HepG2 (cell line): Measurements from ENCODE around the gene PAMR1. TPM values are rescaled to one million over a fixed set of nuclear protein-coding genes. Genes with fewer than 3 reads are reported as not detected.

Experiments used
- PRDM10 ChIP-seq: sonication (generic); formaldehyde crosslinking; IDR thresholded peaks from 2 replicates; pipeline ENCODE4 v1.4.0; 2020; ENCODE audit warnings: low read depth, missing genetic modification reagents
- RNF2 ChIP-seq: fragments of 450-650 bp; conservative IDR thresholded peaks from 2 replicates; pipeline ENCODE4 v1.6.1; 2016; ENCODE audit warnings: low read depth
- SOX5 ChIP-seq: IDR thresholded peaks from 2 replicates; pipeline ENCODE4 v1.6.1; 2016; ENCODE audit warnings: borderline replicate concordance
- SP2 ChIP-seq: sonication (generic); formaldehyde crosslinking; IDR thresholded peaks from 2 replicates; pipeline ENCODE4 v1.5.1; 2020; ENCODE audit warnings: mild to moderate bottlenecking, missing genetic modification reagents
- ZNF256 ChIP-seq: sonication (generic); formaldehyde crosslinking; conservative IDR thresholded peaks from 2 replicates; pipeline ENCODE4 v1.4.0; 2020; ENCODE audit warnings: missing genetic modification reagents
- ZNF687 ChIP-seq: sonication (generic); formaldehyde crosslinking; IDR thresholded peaks from 2 replicates; pipeline ENCODE4 v1.5.1; 2020; ENCODE audit warnings: mild to moderate bottlenecking, missing genetic modification reagents, moderate library complexity
- polyA plus RNA-seq, 8 experiments: library from polyadenylated mRNA; depleted of rRNA in 3 of 8; stranded (reverse) in 7 of 8; unstranded in 1 of 8; fragments of >200 nt; fragmentation: Illumina TruSeq in 4 of 8; extraction: Trizol in 4 of 8; gene quantifications; 2 replicates each; pipeline versions ENCODE4 v1.2.1 to v1.2.3, GENCODE V29; 2011 to 2016; ENCODE audit warnings: low read depth in 4 of 8, missing spikeins in 1 of 8, mixed read lengths in 1 of 8; ENCODE audit not compliant: insufficient read depth in 1 of 8
- total RNA-seq, 5 experiments: library from RNA; depleted of rRNA; stranded (reverse); fragments of >200 nt; fragmentation: Illumina TruSeq; extraction: Trizol; gene quantifications; 2 replicates each; pipeline ENCODE4 v1.2.3, GENCODE V29; 2016; ENCODE audit warnings: low read depth in 1 of 5
- TF ChIP-seq, protein P1 (sequence below): sonication (generic); formaldehyde crosslinking; IDR thresholded peaks from 2 replicates; pipeline ENCODE4 v1.5.1; 2020; ENCODE audit warnings: missing genetic modification reagents, mild to moderate bottlenecking, borderline replicate concordance
- TF ChIP-seq, protein P2 (sequence below): sonication (generic); formaldehyde crosslinking; IDR thresholded peaks from 2 replicates; pipeline ENCODE4 v1.8.0; 2022; ENCODE audit warnings: low read depth, missing genetic modification reagents
- TF ChIP-seq, protein P3 (sequence below): sonication (generic); formaldehyde crosslinking; IDR thresholded peaks from 2 replicates; pipeline ENCODE4 v1.4.0; 2020; ENCODE audit warnings: missing genetic modification reagents
- TF ChIP-seq, protein P4 (sequence below): sonication (generic); formaldehyde crosslinking; conservative IDR thresholded peaks from 2 replicates; pipeline ENCODE4 v1.5.0; 2020; ENCODE audit warnings: missing genetic modification reagents

PAMR1 gene
- total and polyA plus RNA-seq, 2 of the 13 experiments (the other 11 are each of a cell fraction or from before 2014, with no cell fraction given) = not detected

- TF ChIP-seq ZNF687 (CRISPR knock-in tag) (no peak), PRDM10 (no peak), SOX5 (CRISPR knock-in tag) (peak; percentile 77; the same call in 1 of the 2 replicates), RNF2 (no peak), SP2 (CRISPR knock-in tag) (no peak), ZNF256 (CRISPR knock-in tag) (no peak)
- TF ChIP-seq, protein P1, sequence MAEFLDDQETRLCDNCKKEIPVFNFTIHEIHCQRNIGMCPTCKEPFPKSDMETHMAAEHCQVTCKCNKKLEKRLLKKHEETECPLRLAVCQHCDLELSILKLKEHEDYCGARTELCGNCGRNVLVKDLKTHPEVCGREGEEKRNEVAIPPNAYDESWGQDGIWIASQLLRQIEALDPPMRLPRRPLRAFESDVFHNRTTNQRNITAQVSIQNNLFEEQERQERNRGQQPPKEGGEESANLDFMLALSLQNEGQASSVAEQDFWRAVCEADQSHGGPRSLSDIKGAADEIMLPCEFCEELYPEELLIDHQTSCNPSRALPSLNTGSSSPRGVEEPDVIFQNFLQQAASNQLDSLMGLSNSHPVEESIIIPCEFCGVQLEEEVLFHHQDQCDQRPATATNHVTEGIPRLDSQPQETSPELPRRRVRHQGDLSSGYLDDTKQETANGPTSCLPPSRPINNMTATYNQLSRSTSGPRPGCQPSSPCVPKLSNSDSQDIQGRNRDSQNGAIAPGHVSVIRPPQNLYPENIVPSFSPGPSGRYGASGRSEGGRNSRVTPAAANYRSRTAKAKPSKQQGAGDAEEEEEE (CRISPR knock-in tag) = no peak
- TF ChIP-seq, protein P2, sequence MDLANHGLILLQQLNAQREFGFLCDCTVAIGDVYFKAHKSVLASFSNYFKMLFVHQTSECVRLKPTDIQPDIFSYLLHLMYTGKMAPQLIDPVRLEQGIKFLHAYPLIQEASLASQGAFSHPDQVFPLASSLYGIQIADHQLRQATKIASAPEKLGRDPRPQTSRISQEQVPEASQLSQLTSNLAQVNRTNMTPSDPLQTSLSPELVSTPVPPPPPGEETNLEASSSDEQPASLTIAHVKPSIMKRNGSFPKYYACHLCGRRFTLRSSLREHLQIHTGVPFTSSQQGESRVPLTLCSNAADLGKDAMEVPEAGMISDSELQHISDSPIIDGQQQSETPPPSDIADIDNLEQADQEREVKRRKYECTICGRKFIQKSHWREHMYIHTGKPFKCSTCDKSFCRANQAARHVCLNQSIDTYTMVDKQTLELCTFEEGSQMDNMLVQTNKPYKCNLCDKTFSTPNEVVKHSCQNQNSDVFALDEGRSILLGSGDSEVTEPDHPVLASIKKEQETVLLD (CRISPR knock-in tag) = no peak
- TF ChIP-seq, protein P3, sequence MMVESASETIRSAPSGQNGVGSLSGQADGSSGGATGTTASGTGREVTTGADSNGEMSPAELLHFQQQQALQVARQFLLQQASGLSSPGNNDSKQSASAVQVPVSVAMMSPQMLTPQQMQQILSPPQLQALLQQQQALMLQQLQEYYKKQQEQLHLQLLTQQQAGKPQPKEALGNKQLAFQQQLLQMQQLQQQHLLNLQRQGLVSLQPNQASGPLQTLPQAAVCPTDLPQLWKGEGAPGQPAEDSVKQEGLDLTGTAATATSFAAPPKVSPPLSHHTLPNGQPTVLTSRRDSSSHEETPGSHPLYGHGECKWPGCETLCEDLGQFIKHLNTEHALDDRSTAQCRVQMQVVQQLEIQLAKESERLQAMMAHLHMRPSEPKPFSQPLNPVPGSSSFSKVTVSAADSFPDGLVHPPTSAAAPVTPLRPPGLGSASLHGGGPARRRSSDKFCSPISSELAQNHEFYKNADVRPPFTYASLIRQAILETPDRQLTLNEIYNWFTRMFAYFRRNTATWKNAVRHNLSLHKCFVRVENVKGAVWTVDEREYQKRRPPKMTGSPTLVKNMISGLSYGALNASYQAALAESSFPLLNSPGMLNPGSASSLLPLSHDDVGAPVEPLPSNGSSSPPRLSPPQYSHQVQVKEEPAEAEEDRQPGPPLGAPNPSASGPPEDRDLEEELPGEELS (CRISPR knock-in tag) = peak; percentile 66
- TF ChIP-seq, protein P4, sequence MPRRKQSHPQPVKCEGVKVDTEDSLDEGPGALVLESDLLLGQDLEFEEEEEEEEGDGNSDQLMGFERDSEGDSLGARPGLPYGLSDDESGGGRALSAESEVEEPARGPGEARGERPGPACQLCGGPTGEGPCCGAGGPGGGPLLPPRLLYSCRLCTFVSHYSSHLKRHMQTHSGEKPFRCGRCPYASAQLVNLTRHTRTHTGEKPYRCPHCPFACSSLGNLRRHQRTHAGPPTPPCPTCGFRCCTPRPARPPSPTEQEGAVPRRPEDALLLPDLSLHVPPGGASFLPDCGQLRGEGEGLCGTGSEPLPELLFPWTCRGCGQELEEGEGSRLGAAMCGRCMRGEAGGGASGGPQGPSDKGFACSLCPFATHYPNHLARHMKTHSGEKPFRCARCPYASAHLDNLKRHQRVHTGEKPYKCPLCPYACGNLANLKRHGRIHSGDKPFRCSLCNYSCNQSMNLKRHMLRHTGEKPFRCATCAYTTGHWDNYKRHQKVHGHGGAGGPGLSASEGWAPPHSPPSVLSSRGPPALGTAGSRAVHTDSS (CRISPR knock-in tag) = no peak
Measured at GRCh38 chr11:35390737-35391682, 134.4 kb downstream of the PAMR1 start (continued).
